ENCODE results near the gene LCE1A. TPM values are rescaled to one million over a fixed set of nuclear protein-coding genes. Genes with fewer than 3 reads are reported as not detected.
A peak's percentile ranks its signal among the peaks of the same experiment; 100 is the strongest.

The LCE1A gene
- total RNA-seq, 2 experiments from 2014 or later, result not detected

DNA sequence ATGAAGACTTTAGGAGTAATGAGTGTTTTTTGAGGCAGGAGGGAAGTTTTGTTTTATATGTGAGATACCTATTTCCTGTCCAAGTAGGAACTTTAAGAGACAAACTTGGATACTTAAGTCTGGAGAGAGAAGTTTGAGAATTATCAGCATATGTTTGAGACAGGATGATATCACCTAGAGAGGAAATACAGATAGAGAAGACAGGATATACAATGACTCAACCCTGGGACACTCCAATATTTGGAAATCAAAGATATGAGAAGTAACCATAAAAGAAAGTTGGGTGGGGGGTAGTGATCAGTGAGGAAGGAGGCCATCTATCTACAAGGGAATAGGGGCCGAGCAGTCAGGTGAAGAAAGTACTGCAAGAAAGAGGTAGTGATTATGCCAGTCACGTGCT lies 39.0 kb downstream of the LCE1A start:
- no peak overlapping the region for H3K4me2 ChIP-seq (ENCODE audit: low read length)
- intact Hi-C loops (cut with micrococcal nuclease; ENCODE audit: unreplicated experiment), result no loop called here
- H3K4me3 ChIP-seq (ENCODE audit: low read depth, low read length, poor library complexity, severe bottlenecking), result no peak overlapping the region
- ChIA-PET POLR2A (no interaction called here), CTCF (ENCODE audit: unreplicated experiment) (no interaction called here)
- H3K9me2 ChIP-seq (ENCODE audit: insufficient read depth, low read length), result no peaks in the 10 kb centered on the region
- no peak for TF ChIP-seq EZH2phosphoT487 (IDR thresholded peaks at IDR 0.05; ENCODE audit: borderline replicate concordance, low read depth, low read length)
- TF ChIP-seq, protein P1, sequence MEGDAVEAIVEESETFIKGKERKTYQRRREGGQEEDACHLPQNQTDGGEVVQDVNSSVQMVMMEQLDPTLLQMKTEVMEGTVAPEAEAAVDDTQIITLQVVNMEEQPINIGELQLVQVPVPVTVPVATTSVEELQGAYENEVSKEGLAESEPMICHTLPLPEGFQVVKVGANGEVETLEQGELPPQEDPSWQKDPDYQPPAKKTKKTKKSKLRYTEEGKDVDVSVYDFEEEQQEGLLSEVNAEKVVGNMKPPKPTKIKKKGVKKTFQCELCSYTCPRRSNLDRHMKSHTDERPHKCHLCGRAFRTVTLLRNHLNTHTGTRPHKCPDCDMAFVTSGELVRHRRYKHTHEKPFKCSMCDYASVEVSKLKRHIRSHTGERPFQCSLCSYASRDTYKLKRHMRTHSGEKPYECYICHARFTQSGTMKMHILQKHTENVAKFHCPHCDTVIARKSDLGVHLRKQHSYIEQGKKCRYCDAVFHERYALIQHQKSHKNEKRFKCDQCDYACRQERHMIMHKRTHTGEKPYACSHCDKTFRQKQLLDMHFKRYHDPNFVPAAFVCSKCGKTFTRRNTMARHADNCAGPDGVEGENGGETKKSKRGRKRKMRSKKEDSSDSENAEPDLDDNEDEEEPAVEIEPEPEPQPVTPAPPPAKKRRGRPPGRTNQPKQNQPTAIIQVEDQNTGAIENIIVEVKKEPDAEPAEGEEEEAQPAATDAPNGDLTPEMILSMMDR (conservative IDR thresholded peaks at IDR 0.05; ENCODE audit: low read length), result no peak
- no peak overlapping the region for H2AFZ ChIP-seq (ENCODE audit: low read length)
- H4K20me1 ChIP-seq (ENCODE audit: insufficient read depth, low read length), result no peaks in the 10 kb centered on the region
- H3K4me1 ChIP-seq (ENCODE audit: insufficient read depth, low read length, poor library complexity, severe bottlenecking), result no peaks in the 10 kb centered on the region
- H3K9me3 ChIP-seq (ENCODE audit: low read length), result no peaks in the 10 kb centered on the region
- no peak for DNase-seq (ENCODE audit: low spot score)
- no peaks in the 10 kb centered on the region for H3K79me2 ChIP-seq (ENCODE audit: insufficient read depth, low read depth, low read length)
- no peak overlapping the region for H3K27ac ChIP-seq (ENCODE audit: low read depth, low read length, poor library complexity, severe bottlenecking)
- H3K36me3 ChIP-seq (ENCODE audit: insufficient read depth, low read length), result no peaks in the 10 kb centered on the region
- no TSS peak for BruUV-seq (replicated peaks)

DNA sequence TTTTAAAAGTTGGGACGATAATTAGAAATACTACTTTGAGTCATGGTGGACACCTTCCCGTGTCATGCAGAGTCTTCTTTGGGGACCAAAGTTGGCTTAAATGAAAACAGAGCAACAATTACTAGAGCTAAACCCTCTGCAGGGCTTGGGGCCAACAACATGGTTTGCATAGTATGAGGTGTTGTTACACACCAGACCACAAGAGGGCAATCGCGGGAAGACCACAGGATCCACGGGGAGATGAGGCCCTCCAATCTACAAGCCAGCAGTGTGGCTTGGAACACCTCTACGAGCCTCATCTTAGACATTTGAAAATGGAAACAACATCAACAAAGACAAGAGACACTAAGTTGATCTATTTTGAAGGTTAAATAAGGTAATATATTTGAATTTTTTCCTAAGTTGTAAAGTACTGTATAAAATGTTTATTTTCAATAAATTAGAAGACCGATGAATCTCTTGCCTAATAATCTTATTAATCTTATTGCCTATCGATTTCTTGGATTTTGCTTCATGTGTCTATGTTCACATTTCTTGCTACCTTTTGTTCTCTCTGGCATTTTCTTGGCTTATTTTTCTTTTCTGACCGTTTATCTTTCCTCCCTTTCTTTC lies 42.6 kb downstream of the LCE1A start:
- Histone ChIP-seq H4K20me1 (ENCODE audit: insufficient read depth, low read length) (no peaks in the 10 kb centered on the region), H3K9me3 (ENCODE audit: low read length) (no peaks in the 10 kb centered on the region), H3K4me2 (ENCODE audit: low read length) (no peak overlapping the region), H3K27ac (ENCODE audit: low read depth, low read length, poor library complexity, severe bottlenecking) (no peak overlapping the region), H2AFZ (ENCODE audit: low read length) (no peak overlapping the region), H3K4me1 (ENCODE audit: insufficient read depth, low read length, poor library complexity, severe bottlenecking) (no peaks in the 10 kb centered on the region), H3K9me2 (ENCODE audit: insufficient read depth, low read length) (no peaks in the 10 kb centered on the region), H3K36me3 (ENCODE audit: insufficient read depth, low read length) (no peaks in the 10 kb centered on the region), H3K79me2 (ENCODE audit: insufficient read depth, low read depth, low read length) (no peaks in the 10 kb centered on the region), H3K4me3 (ENCODE audit: low read depth, low read length, poor library complexity, severe bottlenecking) (no peak overlapping the region)
- BruUV-seq (replicated peaks), result no TSS peak
- TF ChIP-seq, protein P1 (conservative IDR thresholded peaks at IDR 0.05; ENCODE audit: low read length), result peak; percentile 88
- TF ChIP-seq EZH2phosphoT487 (IDR thresholded peaks at IDR 0.05; ENCODE audit: borderline replicate concordance, low read depth, low read length), result no peak
- CTCF ChIA-PET (ENCODE audit: unreplicated experiment), result no interaction called here
- intact Hi-C loops (cut with micrococcal nuclease; ENCODE audit: unreplicated experiment), result no loop called here
- DNase-seq (ENCODE audit: low spot score), result peak; percentile 64
- POLR2A ChIA-PET, result interaction anchor here (1.1 kb wide), 1 partner anchor 368 kb away, joined by 3 read pairs; no protein-coding TSS in a partner anchor

Data from OCI-LY7 (cell line).